DND-41 (cell line): ENCODE results near the gene TRIM77.

ENCODE experiments used
- CTCF ChIP-seq: IDR thresholded peaks from 2 replicates; pipeline ENCODE4 v1.5.1; 2012; ENCODE audit warnings: borderline replicate concordance, low read length, moderate library complexity, mild to moderate bottlenecking; ENCODE audit not compliant: poor library complexity, severe bottlenecking; ENCODE audit errors: extremely low read depth
- EZH2 ChIP-seq: IDR thresholded peaks from 3 replicates; pipeline ENCODE4 v1.6.1; 2012; ENCODE audit warnings: borderline replicate concordance, low read depth, mild to moderate bottlenecking, moderate library complexity, low read length, inconsistent platforms; ENCODE audit not compliant: severe bottlenecking

GRCh38 chr11:89667001-89667400 lies 43.1 kb upstream of the TRIM77 start:
- TF ChIP-seq CTCF (no peak), EZH2 (no peak)
